ENCODE measurements around the gene ADAMTS8.

- TF ChIP-seq, protein P1, sequence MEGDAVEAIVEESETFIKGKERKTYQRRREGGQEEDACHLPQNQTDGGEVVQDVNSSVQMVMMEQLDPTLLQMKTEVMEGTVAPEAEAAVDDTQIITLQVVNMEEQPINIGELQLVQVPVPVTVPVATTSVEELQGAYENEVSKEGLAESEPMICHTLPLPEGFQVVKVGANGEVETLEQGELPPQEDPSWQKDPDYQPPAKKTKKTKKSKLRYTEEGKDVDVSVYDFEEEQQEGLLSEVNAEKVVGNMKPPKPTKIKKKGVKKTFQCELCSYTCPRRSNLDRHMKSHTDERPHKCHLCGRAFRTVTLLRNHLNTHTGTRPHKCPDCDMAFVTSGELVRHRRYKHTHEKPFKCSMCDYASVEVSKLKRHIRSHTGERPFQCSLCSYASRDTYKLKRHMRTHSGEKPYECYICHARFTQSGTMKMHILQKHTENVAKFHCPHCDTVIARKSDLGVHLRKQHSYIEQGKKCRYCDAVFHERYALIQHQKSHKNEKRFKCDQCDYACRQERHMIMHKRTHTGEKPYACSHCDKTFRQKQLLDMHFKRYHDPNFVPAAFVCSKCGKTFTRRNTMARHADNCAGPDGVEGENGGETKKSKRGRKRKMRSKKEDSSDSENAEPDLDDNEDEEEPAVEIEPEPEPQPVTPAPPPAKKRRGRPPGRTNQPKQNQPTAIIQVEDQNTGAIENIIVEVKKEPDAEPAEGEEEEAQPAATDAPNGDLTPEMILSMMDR (optimal IDR thresholded peaks at IDR 0.05 in 1 of 3, IDR thresholded peaks at IDR 0.05 in 1 of 3, conservative IDR thresholded peaks at IDR 0.05 in 1 of 3; ENCODE audit: extremely low read depth in 1 of 3, insufficient read depth in 2 of 3, low read length in 3 of 3): no peak
- TF ChIP-seq EZH2 (IDR thresholded peaks at IDR 0.05; ENCODE audit: low read length): no peak
Measured at GRCh38 chr11:130407978-130408377, 20.4 kb downstream of the ADAMTS8 start.
